Measurements from ENCODE around the gene CCDC92.

Gene CCDC92

GRCh38 chr12:123892853-123893252 is 79.8 kb downstream of the CCDC92 start:
- in situ Hi-C loops (cut with MboI; ENCODE audit: low sequenced_read_pairs): no loop called here

- in situ Hi-C loops (cut with MboI; ENCODE audit: low sequenced_read_pairs): no loop called here
Observed at GRCh38 chr12:123892180-123892559, 80.5 kb downstream of the CCDC92 start.

GRCh38 chr12:123891516-123892179 is 81.0 kb downstream of the CCDC92 start:
- in situ Hi-C loops (cut with MboI; ENCODE audit: low sequenced_read_pairs): no loop called here

GRCh38 chr12:123891011-123891410 is 81.6 kb downstream of the CCDC92 start:
- in situ Hi-C loops (cut with MboI; ENCODE audit: low sequenced_read_pairs): no loop called here

DNA sequence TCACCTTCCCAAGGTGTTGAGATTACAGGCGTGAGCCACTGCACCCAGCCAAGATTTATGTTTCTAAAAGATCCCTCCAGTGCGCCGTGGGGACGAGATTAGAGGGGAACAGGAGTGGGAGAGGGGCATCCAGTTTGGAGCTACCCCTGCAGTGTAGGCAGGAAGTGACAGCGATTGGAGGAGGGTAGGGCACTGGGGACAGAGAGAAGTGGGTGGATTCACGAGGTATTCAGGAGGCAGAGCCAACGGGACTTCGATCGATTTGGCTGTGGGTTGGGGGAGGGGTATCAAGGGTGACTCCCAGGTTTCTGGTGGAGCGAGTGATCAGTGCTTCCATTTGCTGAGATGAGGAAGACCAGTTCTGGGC is 82.1 kb downstream of the CCDC92 start:
- in situ Hi-C loops (cut with MboI; ENCODE audit: low sequenced_read_pairs): no loop called here

- in situ Hi-C loops (cut with MboI; ENCODE audit: low sequenced_read_pairs): no loop called here
Observed at GRCh38 chr12:123889848-123890535, 82.6 kb downstream of the CCDC92 start.

DNA sequence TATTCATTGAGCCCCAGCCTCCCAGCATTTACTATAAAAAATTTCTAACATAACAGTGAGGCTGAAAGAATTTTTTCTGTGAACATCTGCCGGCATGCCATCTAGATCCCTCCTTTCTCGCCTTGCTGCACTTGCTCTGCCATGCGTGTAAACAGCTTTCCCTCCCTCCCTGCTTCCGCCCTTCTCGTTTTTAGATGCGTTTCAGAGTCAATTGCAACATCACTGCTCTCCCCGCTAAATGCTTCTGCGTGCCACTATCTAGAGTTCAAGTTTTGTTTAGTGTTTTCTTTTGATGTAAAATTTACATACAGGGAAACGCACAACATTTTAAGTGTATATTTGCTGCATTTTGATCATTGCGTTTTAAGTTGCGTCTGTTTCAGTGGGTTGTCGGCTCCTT is 83.6 kb downstream of the CCDC92 start:
- in situ Hi-C loops (cut with MboI; ENCODE audit: low sequenced_read_pairs): no loop called here

- in situ Hi-C loops (cut with MboI; ENCODE audit: low sequenced_read_pairs): no loop called here
Observed at GRCh38 chr12:123886931-123887582, 85.6 kb downstream of the CCDC92 start.

- in situ Hi-C loops (cut with MboI; ENCODE audit: low sequenced_read_pairs): no loop called here
Observed at GRCh38 chr12:123886258-123886657, 86.4 kb downstream of the CCDC92 start.

Data from hTERT RPE-1 (cell line).